HL-60 (cell line): ENCODE results near the gene SPDYC.

Experiments used
- CTCF ChIP-seq: IDR thresholded peaks from one replicate; pipeline ENCODE4 v1.5.1; 2011; ENCODE audit warnings: low read length, control low read depth, inconsistent platforms; ENCODE audit not compliant: insufficient read depth
- TF ChIP-seq, protein P1 (sequence below): IDR thresholded peaks from 2 replicates; pipeline ENCODE4 v1.6.1; 2012; ENCODE audit warnings: low read depth; ENCODE audit not compliant: insufficient replicate concordance

DNA sequence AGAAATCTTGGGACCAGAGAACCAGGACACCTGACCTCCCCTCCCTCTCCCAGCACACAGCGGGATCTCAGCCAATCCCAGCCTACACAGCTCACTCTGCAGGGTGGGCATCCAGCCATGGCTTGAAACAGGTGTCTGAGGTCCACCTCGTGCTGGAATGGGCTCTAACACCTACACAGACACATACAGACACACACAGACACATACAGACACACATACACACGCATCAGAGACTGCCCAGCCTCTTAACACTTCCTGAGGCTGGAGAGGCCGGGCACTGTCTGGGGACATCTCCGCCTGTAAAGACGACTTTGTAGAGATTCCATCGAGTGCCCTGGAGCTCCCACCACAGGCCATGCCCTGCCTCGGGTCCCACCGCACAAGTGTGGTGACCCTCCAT, 48.4 kb downstream of the SPDYC start:
- no peak for TF ChIP-seq CTCF
- TF ChIP-seq, protein P1, sequence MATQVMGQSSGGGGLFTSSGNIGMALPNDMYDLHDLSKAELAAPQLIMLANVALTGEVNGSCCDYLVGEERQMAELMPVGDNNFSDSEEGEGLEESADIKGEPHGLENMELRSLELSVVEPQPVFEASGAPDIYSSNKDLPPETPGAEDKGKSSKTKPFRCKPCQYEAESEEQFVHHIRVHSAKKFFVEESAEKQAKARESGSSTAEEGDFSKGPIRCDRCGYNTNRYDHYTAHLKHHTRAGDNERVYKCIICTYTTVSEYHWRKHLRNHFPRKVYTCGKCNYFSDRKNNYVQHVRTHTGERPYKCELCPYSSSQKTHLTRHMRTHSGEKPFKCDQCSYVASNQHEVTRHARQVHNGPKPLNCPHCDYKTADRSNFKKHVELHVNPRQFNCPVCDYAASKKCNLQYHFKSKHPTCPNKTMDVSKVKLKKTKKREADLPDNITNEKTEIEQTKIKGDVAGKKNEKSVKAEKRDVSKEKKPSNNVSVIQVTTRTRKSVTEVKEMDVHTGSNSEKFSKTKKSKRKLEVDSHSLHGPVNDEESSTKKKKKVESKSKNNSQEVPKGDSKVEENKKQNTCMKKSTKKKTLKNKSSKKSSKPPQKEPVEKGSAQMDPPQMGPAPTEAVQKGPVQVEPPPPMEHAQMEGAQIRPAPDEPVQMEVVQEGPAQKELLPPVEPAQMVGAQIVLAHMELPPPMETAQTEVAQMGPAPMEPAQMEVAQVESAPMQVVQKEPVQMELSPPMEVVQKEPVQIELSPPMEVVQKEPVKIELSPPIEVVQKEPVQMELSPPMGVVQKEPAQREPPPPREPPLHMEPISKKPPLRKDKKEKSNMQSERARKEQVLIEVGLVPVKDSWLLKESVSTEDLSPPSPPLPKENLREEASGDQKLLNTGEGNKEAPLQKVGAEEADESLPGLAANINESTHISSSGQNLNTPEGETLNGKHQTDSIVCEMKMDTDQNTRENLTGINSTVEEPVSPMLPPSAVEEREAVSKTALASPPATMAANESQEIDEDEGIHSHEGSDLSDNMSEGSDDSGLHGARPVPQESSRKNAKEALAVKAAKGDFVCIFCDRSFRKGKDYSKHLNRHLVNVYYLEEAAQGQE = no peak
